OCI-LY1 (cell line): Measurements from ENCODE around the gene AADAT.

Source experiments
- H2AFZ ChIP-seq: fragments of 200-600 bp; sonication (generic), shearing (Covaris generic); 2 replicates; pipeline ENCODE4 v1.6.0; 2014; ENCODE audit warnings: antibody characterized with exemption, mild to moderate bottlenecking, low read length
- H3F3A ChIP-seq: fragments of 200-600 bp; sonication (generic), shearing (Covaris generic); 2 replicates; pipeline ENCODE4 v1.6.0; 2014; ENCODE audit warnings: mild to moderate bottlenecking, antibody characterized with exemption, low read length, moderate library complexity; ENCODE audit not compliant: insufficient read depth
- H3K27ac ChIP-seq: fragments of 200-600 bp; sonication (generic); 2 replicates; pipeline ENCODE4 v1.5.1; 2014; ENCODE audit warnings: low read length, mixed run types, mild to moderate bottlenecking, low read depth; ENCODE audit not compliant: poor library complexity, severe bottlenecking
- H3K27me3 ChIP-seq: fragments of 200-600 bp; sonication (generic); 2 replicates; pipeline ENCODE4 v1.6.0; 2014; ENCODE audit warnings: antibody characterized with exemption, mild to moderate bottlenecking, low read length, moderate library complexity; ENCODE audit not compliant: insufficient read depth
- H3K36me3 ChIP-seq: fragments of 200-600 bp; sonication (generic); 2 replicates; pipeline ENCODE4 v1.6.1; 2014; ENCODE audit warnings: mild to moderate bottlenecking, antibody characterized with exemption, low read length, moderate library complexity, mixed read lengths; ENCODE audit not compliant: insufficient read depth
- H3K4me1 ChIP-seq: fragments of 200-600 bp; sonication (generic); 2 replicates; pipeline ENCODE4 v1.5.1; 2014; ENCODE audit warnings: mild to moderate bottlenecking, low read length, moderate library complexity; ENCODE audit not compliant: insufficient read depth, severe bottlenecking
- H3K4me2 ChIP-seq: fragments of 200-600 bp; sonication (generic), shearing (Covaris generic); 2 replicates; pipeline ENCODE4 v1.6.1; 2014; ENCODE audit warnings: low read length
- H3K4me3 ChIP-seq: fragments of 200-600 bp; sonication (generic); 2 replicates; pipeline ENCODE4 v1.5.1; 2014; ENCODE audit warnings: low read length, low read depth, mild to moderate bottlenecking, mixed read lengths; ENCODE audit not compliant: poor library complexity, severe bottlenecking
- H3K79me2 ChIP-seq: fragments of 200-600 bp; shearing (Covaris generic); 2 replicates; pipeline ENCODE4 v1.6.1; 2016; ENCODE audit warnings: mixed run types, low read length, mixed read lengths; ENCODE audit not compliant: insufficient read depth
- H3K9ac ChIP-seq: fragments of 200-600 bp; sonication (generic), shearing (Covaris generic); 2 replicates; pipeline ENCODE4 v1.6.1; 2014; ENCODE audit warnings: mild to moderate bottlenecking, low read length, mixed read lengths
- H3K9me2 ChIP-seq: fragments of 200-600 bp; sonication (generic), shearing (Covaris generic); 2 replicates; pipeline ENCODE4 v1.6.1; 2014; ENCODE audit warnings: low read depth, mild to moderate bottlenecking, low read length, mixed read lengths
- H3K9me3 ChIP-seq: fragments of 200-600 bp; shearing (Covaris generic); 2 replicates; pipeline ENCODE4 v1.6.1; 2014; ENCODE audit warnings: low read length, mixed read lengths
- H4K20me1 ChIP-seq: fragments of 200-600 bp; sonication (generic), shearing (Covaris generic); 2 replicates; pipeline ENCODE4 v1.6.0; 2016; ENCODE audit warnings: mild to moderate bottlenecking, low read length; ENCODE audit not compliant: insufficient read depth
- EZH2 ChIP-seq: fragments of 200-600 bp; sonication (generic), shearing (Covaris generic); IDR thresholded peaks from 2 replicates; pipeline ENCODE4 v1.8.0; 2017; ENCODE audit warnings: borderline replicate concordance, mixed run types, mild to moderate bottlenecking, antibody characterized with exemption, low read length, moderate library complexity, mixed read lengths
- TF ChIP-seq, protein P1 (sequence below): fragments of 200-600 bp; sonication (generic), shearing (Covaris generic); IDR thresholded peaks from 2 replicates; pipeline ENCODE4 v1.5.1; 2017; ENCODE audit warnings: mild to moderate bottlenecking, antibody characterized with exemption, low read length, moderate library complexity, mixed read lengths

The AADAT gene

DNA sequence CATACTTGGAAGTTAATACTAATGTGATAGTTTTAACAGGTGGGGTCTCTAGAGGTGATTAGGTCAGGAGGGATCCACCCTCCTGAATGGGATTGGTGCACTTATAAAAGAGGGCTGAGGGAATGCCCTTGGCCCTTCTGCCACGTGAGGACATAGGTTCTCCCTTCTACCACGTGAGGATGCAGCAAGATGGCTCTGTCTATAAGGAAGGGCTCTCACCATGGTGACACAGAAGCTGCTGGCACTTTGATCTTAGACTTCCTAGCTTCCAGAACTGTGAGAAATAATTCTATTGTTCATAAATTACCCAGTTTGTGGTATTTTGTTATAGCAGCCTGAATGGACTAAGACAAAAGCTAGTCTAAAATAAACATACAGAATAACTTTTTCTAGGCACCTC is 1.0 kb downstream of the AADAT start:
- H3K4me2 ChIP-seq: no peak overlapping the region
- TF ChIP-seq EZH2: no peak
- TF ChIP-seq, protein P1, sequence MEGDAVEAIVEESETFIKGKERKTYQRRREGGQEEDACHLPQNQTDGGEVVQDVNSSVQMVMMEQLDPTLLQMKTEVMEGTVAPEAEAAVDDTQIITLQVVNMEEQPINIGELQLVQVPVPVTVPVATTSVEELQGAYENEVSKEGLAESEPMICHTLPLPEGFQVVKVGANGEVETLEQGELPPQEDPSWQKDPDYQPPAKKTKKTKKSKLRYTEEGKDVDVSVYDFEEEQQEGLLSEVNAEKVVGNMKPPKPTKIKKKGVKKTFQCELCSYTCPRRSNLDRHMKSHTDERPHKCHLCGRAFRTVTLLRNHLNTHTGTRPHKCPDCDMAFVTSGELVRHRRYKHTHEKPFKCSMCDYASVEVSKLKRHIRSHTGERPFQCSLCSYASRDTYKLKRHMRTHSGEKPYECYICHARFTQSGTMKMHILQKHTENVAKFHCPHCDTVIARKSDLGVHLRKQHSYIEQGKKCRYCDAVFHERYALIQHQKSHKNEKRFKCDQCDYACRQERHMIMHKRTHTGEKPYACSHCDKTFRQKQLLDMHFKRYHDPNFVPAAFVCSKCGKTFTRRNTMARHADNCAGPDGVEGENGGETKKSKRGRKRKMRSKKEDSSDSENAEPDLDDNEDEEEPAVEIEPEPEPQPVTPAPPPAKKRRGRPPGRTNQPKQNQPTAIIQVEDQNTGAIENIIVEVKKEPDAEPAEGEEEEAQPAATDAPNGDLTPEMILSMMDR: no peak
- H3K9ac ChIP-seq: no peak overlapping the region

GRCh38 chr4:170087163-170087700 is 2.5 kb downstream of the AADAT start:
- Histone ChIP-seq H3K4me3 (no peak overlapping the region), H3K9ac (no peak overlapping the region), H3F3A (no peaks in the 10 kb centered on the region), H4K20me1 (no peaks in the 10 kb centered on the region), H3K27me3 (no peaks in the 10 kb centered on the region), H3K27ac (no peak overlapping the region), H3K4me1 (no peaks in the 10 kb centered on the region), H2AFZ (no peak overlapping the region), H3K79me2 (no peaks in the 10 kb centered on the region), H3K4me2 (no peak overlapping the region), H3K9me2 (no peaks in the 10 kb centered on the region), H3K36me3 (no peaks in the 10 kb centered on the region), H3K9me3 (no peaks in the 10 kb centered on the region)
- TF ChIP-seq, protein P1: no peak
- TF ChIP-seq EZH2: no peak

More for the DNA sequence above, 1.0 kb downstream of the AADAT start:
- Histone ChIP-seq H4K20me1 (no peaks in the 10 kb centered on the region), H2AFZ (no peak overlapping the region), H3K36me3 (no peaks in the 10 kb centered on the region), H3K79me2 (no peaks in the 10 kb centered on the region), H3K27me3 (no peaks in the 10 kb centered on the region), H3K27ac (no peak overlapping the region), H3K4me1 (no peaks in the 10 kb centered on the region), H3K9me2 (no peaks in the 10 kb centered on the region), H3K9me3 (no peaks in the 10 kb centered on the region), H3F3A (no peaks in the 10 kb centered on the region), H3K4me3 (no peak overlapping the region)

DNA sequence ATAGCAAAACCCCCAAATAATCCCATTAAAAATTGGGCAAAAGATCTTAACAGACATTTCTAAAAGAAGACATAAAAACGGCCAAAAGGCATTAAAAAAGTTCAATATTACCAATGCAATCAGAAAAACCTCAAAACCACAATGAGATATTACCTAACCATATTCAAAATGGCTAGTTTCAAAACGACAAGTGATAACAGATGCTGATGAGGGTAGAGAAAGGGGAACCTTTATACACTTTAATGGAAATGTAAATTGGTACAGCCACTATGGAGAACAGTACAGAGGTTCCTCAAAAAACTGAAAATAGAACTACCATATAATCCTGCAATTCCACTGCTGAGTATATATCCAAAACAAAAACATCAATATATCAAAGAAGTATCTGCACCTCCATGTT is 6.2 kb downstream of the AADAT start:
- no peaks in the 10 kb centered on the region for H3K36me3 ChIP-seq

More for the DNA sequence above, 6.2 kb downstream of the AADAT start:
- no peaks in the 10 kb centered on the region for H3K79me2 ChIP-seq
- H3K9me2 ChIP-seq: no peaks in the 10 kb centered on the region
- no peak overlapping the region for H3K27ac ChIP-seq
- no peak overlapping the region for H3K9ac ChIP-seq
- no peaks in the 10 kb centered on the region for H3K4me1 ChIP-seq
- no peaks in the 10 kb centered on the region for H3K27me3 ChIP-seq
- H4K20me1 ChIP-seq: no peaks in the 10 kb centered on the region
- no peak overlapping the region for H3K4me2 ChIP-seq
- H3K4me3 ChIP-seq: no peak overlapping the region
- H2AFZ ChIP-seq: no peak overlapping the region
- TF ChIP-seq EZH2: no peak
- TF ChIP-seq, protein P1: no peak
- H3K9me3 ChIP-seq: no peaks in the 10 kb centered on the region
- no peaks in the 10 kb centered on the region for H3F3A ChIP-seq
